GM21515 (cell line): Measurements from ENCODE around the gene TLX2.
"Not testable (repeated sequence)": the region's sequence is repeated elsewhere in the genome, so short reads cannot be mapped to it uniquely, and the experiment has no call there.

Experiments used
- ATAC-seq: cut with Tn5 transposase; IDR thresholded peaks from one replicate; pipeline ENCODE4 v1.9.1; 2021; ENCODE audit not compliant: unreplicated experiment

The TLX2 gene

GRCh38 chr2:74514368-74515270 lies at the start of gene TLX2:
Gene TLX2 (plus strand): TSS chr2:74514450. CDS start chr2:74514807, 357 bp downstream.
- ATAC-seq, result no peak

GRCh38 chr2:74470742-74471141 lies 43.5 kb upstream of the TLX2 start:
- ATAC-seq, result not testable (repeated sequence)

GRCh38 chr2:74471332-74472065 lies 42.8 kb upstream of the TLX2 start:
- no peak for ATAC-seq

- peak; percentile 84 for ATAC-seq
These were observed 41.9 kb upstream of the TLX2 start, which contains the start of gene MRPL53 for GRCh38 chr2:74472086-74472944. Gene MRPL53 (minus strand): TSS chr2:74472680. CDS start chr2:74472660, 20 bp downstream.

- ATAC-seq, result no peak
These were observed 41.3 kb upstream of the TLX2 start for GRCh38 chr2:74472945-74473258.

GRCh38 chr2:74474481-74474880 lies 39.8 kb upstream of the TLX2 start:
- no peak for ATAC-seq

GRCh38 chr2:74474899-74475298 lies 39.4 kb upstream of the TLX2 start:
- no peak for ATAC-seq

- no peak for ATAC-seq
These were observed 32.8 kb upstream of the TLX2 start for GRCh38 chr2:74481431-74481830.

GRCh38 chr2:74481961-74482800 lies 32.1 kb upstream of the TLX2 start:
- peak; percentile 41 for ATAC-seq

GRCh38 chr2:74482801-74483674 lies 31.2 kb upstream of the TLX2 start, which contains the start of the genes CCDC142 and TTC31:
Gene CCDC142 (minus strand): TSS chr2:74482998. CDS start chr2:74482837, 161 bp downstream.
Gene TTC31 (plus strand): TSS chr2:74483081. CDS start chr2:74483096, 15 bp downstream.
- ATAC-seq, result peak; percentile 84

- ATAC-seq, result not testable (repeated sequence)
These were observed 30.5 kb upstream of the TLX2 start for GRCh38 chr2:74483675-74484164.

- ATAC-seq, result no peak
These were observed 28.1 kb upstream of the TLX2 start for GRCh38 chr2:74486141-74486540.

GRCh38 chr2:74488643-74489481 lies 25.4 kb upstream of the TLX2 start:
- ATAC-seq, result no peak

GRCh38 chr2:74489906-74490305 lies 24.3 kb upstream of the TLX2 start:
- no peak for ATAC-seq

GRCh38 chr2:74491648-74492544 lies 22.4 kb upstream of the TLX2 start:
- ATAC-seq, result no peak

GRCh38 chr2:74493546-74493945 lies 20.7 kb upstream of the TLX2 start:
- ATAC-seq, result no peak

GRCh38 chr2:74495440-74495839 lies 18.8 kb upstream of the TLX2 start:
- ATAC-seq, result no peak
